ENCODE data around the gene SLC5A12.

The SLC5A12 gene

GRCh38 chr11:26700574-26701235, 21.2 kb downstream of the SLC5A12 start:
- H3K9me3 ChIP-seq: no peaks in the 10 kb centered on the region
- TF ChIP-seq CTCF (IDR thresholded peaks at IDR 0.05): no peak
- H3K4me3 ChIP-seq (ENCODE audit: low read depth in 1 of 2, low read length in 1 of 2): no peak overlapping the region
- H3K4me1 ChIP-seq (ENCODE audit: control insufficient read depth in 1 of 2, insufficient read depth in 1 of 2, low read depth in 1 of 2, low read length in 1 of 2): no peaks in the 10 kb centered on the region
- H3K36me3 ChIP-seq: no peaks in the 10 kb centered on the region
- H3K27ac ChIP-seq: no peak overlapping the region
- no peaks in the 10 kb centered on the region for H3K27me3 ChIP-seq

- H3K27ac ChIP-seq: no peak overlapping the region
- H3K27me3 ChIP-seq: no peaks in the 10 kb centered on the region
- no peaks in the 10 kb centered on the region for H3K9me3 ChIP-seq
- no peak overlapping the region for H3K4me3 ChIP-seq (ENCODE audit: low read depth in 1 of 2, low read length in 1 of 2)
- H3K4me1 ChIP-seq (ENCODE audit: control insufficient read depth in 1 of 2, insufficient read depth in 1 of 2, low read depth in 1 of 2, low read length in 1 of 2): no peaks in the 10 kb centered on the region
- no peaks in the 10 kb centered on the region for H3K36me3 ChIP-seq
- no peak for TF ChIP-seq CTCF (IDR thresholded peaks at IDR 0.05)
Observed at GRCh38 chr11:26698224-26698623, 23.6 kb downstream of the SLC5A12 start.

GRCh38 chr11:26696330-26696729, 25.5 kb downstream of the SLC5A12 start:
- H3K36me3 ChIP-seq: no peaks in the 10 kb centered on the region
- H3K4me1 ChIP-seq (ENCODE audit: control insufficient read depth in 1 of 2, insufficient read depth in 1 of 2, low read depth in 1 of 2, low read length in 1 of 2): no peaks in the 10 kb centered on the region
- H3K27ac ChIP-seq: no peak overlapping the region
- TF ChIP-seq CTCF (IDR thresholded peaks at IDR 0.05): no peak
- H3K4me3 ChIP-seq (ENCODE audit: low read depth in 1 of 2, low read length in 1 of 2): no peak overlapping the region
- no peaks in the 10 kb centered on the region for H3K9me3 ChIP-seq
- no peaks in the 10 kb centered on the region for H3K27me3 ChIP-seq

GRCh38 chr11:26688701-26689100, 33.2 kb downstream of the SLC5A12 start:
- no peaks in the 10 kb centered on the region for H3K27me3 ChIP-seq
- no peaks in the 10 kb centered on the region for H3K4me1 ChIP-seq (ENCODE audit: control insufficient read depth in 1 of 2, insufficient read depth in 1 of 2, low read depth in 1 of 2, low read length in 1 of 2)
- no peaks in the 10 kb centered on the region for H3K36me3 ChIP-seq
- no peak overlapping the region for H3K27ac ChIP-seq
- H3K9me3 ChIP-seq: no peaks in the 10 kb centered on the region
- TF ChIP-seq CTCF (IDR thresholded peaks at IDR 0.05): no peak
- H3K4me3 ChIP-seq (ENCODE audit: low read depth in 1 of 2, low read length in 1 of 2): no peak overlapping the region

GRCh38 chr11:26687351-26687750, 34.5 kb downstream of the SLC5A12 start:
- H3K4me1 ChIP-seq (ENCODE audit: control insufficient read depth in 1 of 2, insufficient read depth in 1 of 2, low read depth in 1 of 2, low read length in 1 of 2): no peaks in the 10 kb centered on the region

More at GRCh38 chr11:26687351-26687750, 34.5 kb downstream of the SLC5A12 start:
- Histone ChIP-seq H3K27ac (no peak overlapping the region), H3K27me3 (no peaks in the 10 kb centered on the region), H3K36me3 (no peaks in the 10 kb centered on the region), H3K9me3 (no peaks in the 10 kb centered on the region), H3K4me3 (ENCODE audit: low read depth in 1 of 2, low read length in 1 of 2) (no peak overlapping the region)
- no peak for TF ChIP-seq CTCF (IDR thresholded peaks at IDR 0.05)
